GM18858 (cell line): ENCODE data around the gene GLTP.
"Not testable (repeated sequence)": the region's sequence is repeated elsewhere in the genome, so short reads cannot be mapped to it uniquely, and the experiment has no call there.

ENCODE experiments used
- ATAC-seq: cut with Tn5 transposase; IDR thresholded peaks from one replicate; pipeline ENCODE4 v1.9.1; 2021; ENCODE audit not compliant: unreplicated experiment

The GLTP gene

DNA sequence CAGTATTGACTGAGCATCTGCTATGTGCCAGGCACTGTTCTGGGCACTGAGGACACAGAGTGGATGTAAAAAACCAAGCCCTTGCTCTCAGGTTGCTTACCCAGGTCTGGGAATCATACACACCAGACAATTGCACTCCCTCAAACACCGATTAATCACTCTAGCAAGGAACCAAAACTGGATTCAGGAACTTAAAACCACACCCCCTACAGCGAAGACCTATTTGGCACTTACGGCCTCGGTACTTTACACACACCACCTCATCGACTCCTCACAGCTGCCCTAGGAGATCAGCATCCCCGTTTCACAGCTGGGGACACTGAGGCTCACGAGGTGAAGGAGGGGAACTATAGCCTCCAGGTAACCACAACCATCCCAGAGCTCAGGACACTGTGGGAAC is 1.6 kb downstream of the GLTP start:
- no peak for ATAC-seq

- ATAC-seq: no peak
Observed at GRCh38 chr12:109878247-109878625, 2.1 kb downstream of the GLTP start.

- no peak for ATAC-seq
Observed at GRCh38 chr12:109877504-109878246, 2.7 kb downstream of the GLTP start.

- no peak for ATAC-seq
Observed at GRCh38 chr12:109876406-109876805, 3.9 kb downstream of the GLTP start.

GRCh38 chr12:109875572-109876131 is 4.7 kb downstream of the GLTP start:
- ATAC-seq: no peak

GRCh38 chr12:109873653-109874052 is 6.7 kb downstream of the GLTP start:
- no peak for ATAC-seq

DNA sequence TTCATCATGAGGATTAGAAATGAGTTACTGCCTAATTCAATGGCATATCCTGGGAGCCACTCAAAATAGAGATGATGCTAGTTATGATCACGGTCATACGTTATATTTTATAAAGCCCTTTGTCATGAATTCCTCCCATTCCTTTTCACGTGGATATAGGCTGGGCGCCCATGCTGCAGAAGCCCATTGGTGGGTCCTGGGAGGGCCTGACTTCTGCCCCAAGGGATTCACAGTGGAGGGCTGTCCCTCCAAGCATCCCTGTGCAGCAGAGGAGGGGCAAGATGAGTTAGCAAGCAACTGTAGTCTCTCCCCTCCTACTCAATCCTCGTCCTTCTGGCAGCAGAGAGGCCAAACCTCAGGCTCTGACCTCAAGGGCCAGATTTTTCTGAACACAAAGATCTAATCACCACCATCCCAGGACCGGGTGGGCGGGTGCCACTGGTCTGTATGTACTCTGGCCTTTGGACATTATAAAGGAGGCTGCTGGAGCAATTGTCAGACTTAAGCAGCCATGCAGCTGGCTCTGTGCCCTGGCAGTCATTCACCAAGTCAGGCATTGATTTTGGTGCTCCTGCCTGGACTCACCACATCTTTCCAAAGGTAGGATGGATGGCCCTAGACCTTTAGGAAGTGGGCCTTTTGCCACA is 8.6 kb downstream of the GLTP start:
- no peak for ATAC-seq

DNA sequence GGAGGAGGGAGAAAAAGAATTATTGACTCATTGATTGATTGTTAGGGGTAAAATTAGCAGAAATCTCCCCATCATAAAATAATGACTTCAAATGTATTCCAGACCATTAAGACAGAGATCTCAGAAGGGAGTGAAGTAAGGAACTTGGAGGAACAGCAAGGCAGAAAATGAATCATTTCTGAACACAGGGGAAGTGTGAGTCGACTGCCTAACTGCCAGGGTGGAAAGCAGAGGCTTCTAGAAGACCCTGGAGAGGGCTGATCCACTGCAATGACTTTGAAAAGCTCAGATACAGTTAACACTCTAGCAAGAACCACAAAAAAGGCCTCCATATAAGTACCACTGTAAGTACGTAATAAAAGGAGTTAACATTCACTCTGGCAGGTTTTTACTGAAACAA is 9.7 kb downstream of the GLTP start:
- ATAC-seq: no peak

- no peak for ATAC-seq
Observed at GRCh38 chr12:109868182-109869051, 11.9 kb downstream of the GLTP start.

DNA sequence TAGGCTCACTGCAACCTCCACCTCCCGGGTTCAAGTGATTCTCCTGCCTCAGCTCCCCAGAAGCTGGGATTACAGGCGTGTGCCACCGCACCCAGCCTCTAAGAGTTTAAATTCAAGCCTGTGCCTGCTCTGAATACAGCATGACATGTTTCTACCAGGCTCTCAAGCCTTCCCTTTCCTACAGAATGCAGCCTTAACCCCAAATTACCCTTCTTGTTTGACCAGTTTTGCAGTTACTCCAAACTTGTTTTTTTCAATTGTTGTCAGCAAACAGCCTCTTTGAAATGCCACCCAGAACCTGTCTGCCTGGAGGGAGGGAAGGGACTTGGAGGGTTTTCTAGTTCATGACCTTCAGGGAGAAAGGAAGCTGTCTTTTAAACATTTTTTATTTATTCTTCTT is 15.4 kb downstream of the GLTP start:
- ATAC-seq: no peak

DNA sequence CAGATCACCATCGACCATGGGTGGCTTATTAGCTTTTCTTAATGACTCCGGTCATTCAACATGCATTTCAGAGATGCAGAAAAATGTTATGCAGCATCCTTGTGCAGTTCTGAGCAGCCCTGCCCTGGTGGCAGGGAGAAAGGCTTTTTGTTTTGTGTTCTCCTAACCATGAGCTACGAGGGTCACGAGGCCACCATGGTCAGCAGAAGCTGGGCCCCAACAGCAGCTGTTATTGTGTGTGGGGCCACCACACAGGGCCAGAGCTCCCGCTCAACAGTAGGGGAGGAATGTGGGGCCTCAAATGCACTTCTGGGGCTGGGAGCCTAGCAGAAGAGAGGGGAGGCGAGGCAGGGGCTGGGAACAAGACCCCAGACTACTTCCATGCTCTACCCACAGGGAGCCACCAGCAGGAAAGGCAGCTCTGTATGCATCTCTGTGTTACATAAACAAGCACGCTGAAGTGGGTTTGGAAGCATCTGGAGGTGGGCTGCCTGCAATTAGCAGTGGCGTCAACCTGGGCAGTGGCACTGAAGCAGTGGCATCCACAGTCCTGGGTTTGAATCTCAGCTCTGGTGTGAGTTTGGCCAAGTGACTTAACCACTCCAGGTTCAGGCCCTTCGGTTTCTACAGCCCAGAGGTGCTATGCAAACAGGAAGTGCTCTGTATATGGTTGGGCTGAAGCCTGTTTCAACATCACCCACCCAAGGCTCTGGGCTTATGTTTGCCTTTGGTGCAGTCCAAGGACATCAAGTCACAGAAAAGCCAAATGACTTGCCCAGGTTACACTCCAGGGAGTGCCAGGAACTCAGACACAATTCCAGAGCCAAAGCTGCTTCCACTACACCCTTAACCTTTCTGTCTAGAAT is 16.3 kb downstream of the GLTP start:
- ATAC-seq: no peak

GRCh38 chr12:109862491-109862890 is 17.9 kb downstream of the GLTP start:
- ATAC-seq: not testable (repeated sequence)

GRCh38 chr12:109861689-109862314 is 18.5 kb downstream of the GLTP start:
- no peak for ATAC-seq

- ATAC-seq: no peak
Observed at GRCh38 chr12:109860977-109861376, 19.4 kb downstream of the GLTP start.

DNA sequence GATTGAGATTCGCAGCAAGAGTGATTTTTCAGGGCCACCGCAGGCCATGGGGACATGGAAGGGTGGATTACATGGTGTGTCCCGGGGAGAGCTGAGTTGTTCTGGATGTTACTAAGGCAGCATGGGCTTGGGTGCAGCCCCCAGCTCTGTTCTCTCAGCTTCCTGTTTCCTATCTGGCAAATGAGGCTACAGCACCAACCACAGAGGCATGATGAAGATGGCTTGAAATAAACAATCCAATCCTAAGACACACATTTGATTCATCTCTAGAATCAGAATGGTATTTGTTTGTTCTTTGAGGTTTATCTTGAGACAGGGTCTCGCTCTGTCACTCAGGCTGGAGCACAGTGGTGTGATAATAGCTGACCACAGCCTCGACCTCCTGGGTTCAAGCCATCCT is 21.6 kb downstream of the GLTP start:
- ATAC-seq: no peak

DNA sequence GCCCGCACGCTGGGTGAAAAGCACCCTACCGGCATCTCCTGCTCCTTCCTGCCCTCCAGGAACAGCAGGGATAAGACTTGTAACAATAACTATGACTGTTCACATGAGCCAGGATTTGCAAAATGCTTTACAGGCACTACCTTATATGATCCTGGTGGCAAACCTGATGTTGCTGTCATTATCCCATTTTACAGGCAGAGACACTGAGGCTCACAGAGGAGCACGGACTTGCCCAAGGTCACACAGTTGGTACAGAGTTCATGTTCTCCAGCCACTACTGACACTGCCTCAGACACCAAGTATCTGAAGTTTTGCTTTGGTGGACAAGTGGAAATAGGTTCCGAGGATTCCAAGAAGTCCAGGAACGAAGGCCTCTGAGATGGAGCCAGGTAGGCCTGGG is 22.6 kb downstream of the GLTP start:
- no peak for ATAC-seq

DNA sequence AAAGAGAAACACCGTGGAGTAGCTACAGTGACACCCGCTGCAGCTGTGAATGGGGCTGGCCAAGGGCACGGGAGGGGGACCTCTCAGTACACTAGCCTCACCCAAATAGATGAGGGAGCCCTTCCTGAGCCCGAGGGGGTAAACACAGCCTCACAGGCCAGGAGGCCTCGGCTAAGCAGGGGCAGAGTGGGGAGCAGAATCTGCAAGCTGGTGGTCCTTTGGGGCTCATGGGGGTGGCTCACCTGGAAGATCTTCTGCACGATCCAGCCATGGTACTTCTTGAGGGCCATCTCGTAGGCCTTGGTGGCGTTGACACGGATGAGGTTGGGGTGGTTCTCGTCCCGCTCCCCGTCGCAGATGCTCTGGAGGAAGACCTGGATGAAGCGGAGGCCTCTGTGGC is 25.0 kb downstream of the GLTP start:
- no peak for ATAC-seq

GRCh38 chr12:109850518-109850917 is 29.8 kb downstream of the GLTP start:
- not testable (repeated sequence) for ATAC-seq

DNA sequence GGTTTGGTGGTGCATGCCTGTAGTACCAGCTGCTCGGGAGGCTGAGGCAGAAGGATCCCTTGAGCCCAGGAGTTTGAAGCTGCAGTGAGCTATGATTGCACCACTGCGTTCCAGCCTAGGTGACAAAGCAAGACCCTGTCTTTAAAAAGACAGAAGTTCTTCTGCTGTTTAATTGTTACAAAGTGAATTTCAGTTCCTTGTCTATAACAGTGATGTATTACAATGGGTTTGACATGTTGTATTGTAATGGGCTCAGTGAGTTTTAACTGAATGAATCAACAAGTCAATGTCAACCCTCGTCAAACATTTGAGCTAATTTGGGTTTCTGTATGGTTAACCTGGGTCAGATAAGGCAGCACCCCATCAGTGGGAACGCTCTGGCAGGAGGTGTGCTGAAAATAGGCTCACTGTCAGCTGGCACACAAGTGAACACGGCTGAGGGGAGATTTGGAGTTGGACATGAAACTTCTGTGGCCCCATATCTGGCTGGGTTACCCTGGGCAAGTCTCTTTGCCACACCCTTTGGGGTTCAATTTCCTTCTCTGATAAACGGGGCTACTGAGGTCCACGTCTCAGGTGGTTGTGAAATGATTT is 33.1 kb downstream of the GLTP start:
- ATAC-seq: no peak

DNA sequence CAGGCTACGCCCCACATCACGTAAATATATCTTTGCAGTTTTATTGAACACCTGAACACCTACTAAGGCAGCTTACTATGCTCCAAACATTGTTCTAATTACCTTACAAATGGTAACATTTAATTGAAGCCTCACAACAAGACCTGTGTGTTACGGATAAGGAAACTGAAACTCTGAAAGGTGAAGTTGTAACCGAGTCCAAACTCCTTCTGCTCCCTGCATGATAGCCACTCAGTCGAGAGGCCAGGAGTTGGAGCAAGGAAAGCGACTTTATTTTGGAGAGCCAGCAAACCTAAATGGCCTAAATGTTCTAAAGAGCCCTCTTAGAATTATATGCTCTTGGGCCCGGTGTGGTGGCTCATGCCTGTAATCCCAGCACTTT is 34.5 kb downstream of the GLTP start:
- ATAC-seq: no peak
